Tibial artery (tissue), 4 donors: ENCODE results near the gene EFNA5.

Experiments used
- DNase-seq, 2 donors: peaks; one replicate each; pipeline ENCODE4 v3.0.0-alpha.2; 2019
- H3K27ac ChIP-seq, 2 donors: fragments of 200-600 bp; sonication (generic) in 1 of 2; 1 replicate in 1 of 2; 2 replicates in 1 of 2; pipeline ENCODE4 v1.5.1; 2018 to 2019; ENCODE audit warnings: mild to moderate bottlenecking in 1 of 2
- H3K27me3 ChIP-seq, 2 donors: fragments of 200-600 bp; sonication (generic) in 1 of 2; one replicate each; pipeline versions ENCODE4 v1.5.1 to v1.6.0; 2016 to 2019
- H3K36me3 ChIP-seq, 3 donors: fragments of 200-600 bp; sonication (generic) in 2 of 3; one replicate each; pipeline ENCODE4 v1.5.1; 2016 to 2019; ENCODE audit warnings: mild to moderate bottlenecking in 2 of 3
- H3K4me1 ChIP-seq, 4 donors: fragments of 200-600 bp; sonication (generic) in 2 of 4; 1 replicate in 3 of 4; 2 replicates in 1 of 4; pipeline ENCODE4 v1.5.1; 2016 to 2019
- H3K4me3 ChIP-seq, 2 donors: fragments of 200-600 bp; sonication (generic) in 1 of 2; 1 replicate in 1 of 2; 2 replicates in 1 of 2; pipeline ENCODE4 v1.5.1; 2018 to 2019; ENCODE audit warnings: mild to moderate bottlenecking in 2 of 2
- H3K9me3 ChIP-seq, 3 donors: fragments of 200-600 bp; sonication (generic) in 1 of 3; one replicate each; pipeline ENCODE4 v1.5.1; 2016 to 2019
- intact Hi-C: fragments of 100-400 bp; cut with DNase I; formaldehyde crosslinking; loops from one replicate; pipeline ENCODE4 v1.15.0; 2023; ENCODE audit warnings: low total_unique reads
- TF ChIP-seq, protein P1 (sequence below), 2 experiments: fragments of 200-600 bp in 1 of 2; fragments of 450-650 bp in 1 of 2; IDR thresholded peaks; one replicate each; pipeline ENCODE4 v1.5.1; 2017 to 2019; ENCODE audit warnings: antibody characterized with exemption in 2 of 2, mild to moderate bottlenecking in 1 of 2, moderate library complexity in 1 of 2

Gene EFNA5

GRCh38 chr5:107661650-107662044, 9.1 kb downstream of the EFNA5 start:
- TF ChIP-seq, protein P1, sequence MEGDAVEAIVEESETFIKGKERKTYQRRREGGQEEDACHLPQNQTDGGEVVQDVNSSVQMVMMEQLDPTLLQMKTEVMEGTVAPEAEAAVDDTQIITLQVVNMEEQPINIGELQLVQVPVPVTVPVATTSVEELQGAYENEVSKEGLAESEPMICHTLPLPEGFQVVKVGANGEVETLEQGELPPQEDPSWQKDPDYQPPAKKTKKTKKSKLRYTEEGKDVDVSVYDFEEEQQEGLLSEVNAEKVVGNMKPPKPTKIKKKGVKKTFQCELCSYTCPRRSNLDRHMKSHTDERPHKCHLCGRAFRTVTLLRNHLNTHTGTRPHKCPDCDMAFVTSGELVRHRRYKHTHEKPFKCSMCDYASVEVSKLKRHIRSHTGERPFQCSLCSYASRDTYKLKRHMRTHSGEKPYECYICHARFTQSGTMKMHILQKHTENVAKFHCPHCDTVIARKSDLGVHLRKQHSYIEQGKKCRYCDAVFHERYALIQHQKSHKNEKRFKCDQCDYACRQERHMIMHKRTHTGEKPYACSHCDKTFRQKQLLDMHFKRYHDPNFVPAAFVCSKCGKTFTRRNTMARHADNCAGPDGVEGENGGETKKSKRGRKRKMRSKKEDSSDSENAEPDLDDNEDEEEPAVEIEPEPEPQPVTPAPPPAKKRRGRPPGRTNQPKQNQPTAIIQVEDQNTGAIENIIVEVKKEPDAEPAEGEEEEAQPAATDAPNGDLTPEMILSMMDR (IDR thresholded peaks at IDR 0.05): no peak
- no peaks in the 10 kb centered on the region for H3K36me3 ChIP-seq
- H3K4me3 ChIP-seq: no peak overlapping the region
- H3K27me3 ChIP-seq: no peaks in the 10 kb centered on the region
- H3K4me1 ChIP-seq: peaks cover 0 to 20% (median 0%) of the 10 kb centered on the region in 4 donors
- no peaks in the 10 kb centered on the region for H3K9me3 ChIP-seq
- no peak overlapping the region for H3K27ac ChIP-seq
- intact Hi-C loops: no loop called here
- DNase-seq: no peak

- Histone ChIP-seq H3K27me3 (no peaks in the 10 kb centered on the region), H3K36me3 (no peaks in the 10 kb centered on the region), H3K9me3 (no peaks in the 10 kb centered on the region), H3K4me3 (no peak overlapping the region), H3K27ac (no peak overlapping the region), H3K4me1 (peaks cover 0 to 15% (median 0%) of the 10 kb centered on the region in 4 donors)
- TF ChIP-seq, protein P1 (IDR thresholded peaks at IDR 0.05): no peak
- DNase-seq: no peak
- intact Hi-C loops: no loop called here
Measured at GRCh38 chr5:107661038-107661649, 9.6 kb downstream of the EFNA5 start.

DNA sequence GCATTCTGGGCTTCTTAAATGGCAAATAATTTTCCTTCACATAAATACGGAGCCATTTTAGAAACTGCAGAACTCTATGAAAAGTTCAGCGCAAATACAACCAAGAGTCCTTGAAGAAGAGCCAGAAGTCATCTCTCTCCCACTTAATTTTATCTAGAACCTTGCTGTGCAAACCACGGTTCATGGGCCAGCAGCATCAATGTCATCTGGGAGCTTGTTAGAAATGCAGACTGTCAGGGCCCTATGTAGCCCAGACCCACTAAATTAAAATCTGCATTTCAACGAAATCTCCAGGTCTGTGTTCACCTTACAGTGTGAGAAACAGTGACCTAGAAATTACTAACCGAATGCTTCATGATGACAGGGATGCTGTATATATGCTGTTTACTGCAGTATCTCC, 12.2 kb downstream of the EFNA5 start:
- H3K27me3 ChIP-seq: no peaks in the 10 kb centered on the region
- intact Hi-C loops: no loop called here

GRCh38 chr5:107655831-107656230, 14.9 kb downstream of the EFNA5 start:
- peaks cover 0 to 20% (median 9%) of the 10 kb centered on the region in 4 donors for H3K4me1 ChIP-seq
- H3K4me3 ChIP-seq: no peak overlapping the region
- H3K36me3 ChIP-seq: no peaks in the 10 kb centered on the region
- no peak overlapping the region for H3K27ac ChIP-seq
- TF ChIP-seq, protein P1 (IDR thresholded peaks at IDR 0.05): no peak
- H3K9me3 ChIP-seq: no peaks in the 10 kb centered on the region
- intact Hi-C loops: no loop called here
- no peaks in the 10 kb centered on the region for H3K27me3 ChIP-seq
- no peak for DNase-seq

More for the DNA sequence above, 12.2 kb downstream of the EFNA5 start:
- no peak for DNase-seq
- no peaks in the 10 kb centered on the region for H3K36me3 ChIP-seq
- peaks cover 0 to 18% (median 6%) of the 10 kb centered on the region in 4 donors for H3K4me1 ChIP-seq
- no peak overlapping the region for H3K4me3 ChIP-seq
- H3K27ac ChIP-seq: no peak overlapping the region
- H3K9me3 ChIP-seq: no peaks in the 10 kb centered on the region
- TF ChIP-seq, protein P1 (IDR thresholded peaks at IDR 0.05): no peak

DNA sequence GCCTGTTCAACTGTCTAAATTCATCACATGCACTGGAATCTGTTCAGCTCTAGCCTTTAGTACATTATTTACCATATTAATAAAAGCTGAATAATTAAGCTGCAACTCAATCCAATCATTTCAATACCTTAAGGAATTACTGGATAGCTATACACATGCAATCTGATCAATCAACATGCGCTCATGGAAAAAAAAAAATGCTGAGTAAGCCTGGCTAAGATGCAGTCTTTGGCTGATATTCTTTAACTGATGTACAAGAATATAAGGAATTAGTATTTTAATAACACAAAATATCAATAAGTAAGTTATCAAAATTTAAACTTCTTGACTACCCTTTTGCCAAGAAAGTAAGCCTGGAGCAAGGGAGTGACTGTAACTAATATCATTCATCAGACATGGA, 15.9 kb downstream of the EFNA5 start:
- intact Hi-C loops: no loop called here
- Histone ChIP-seq H3K9me3 (no peaks in the 10 kb centered on the region), H3K4me1 (peaks cover 0 to 20% (median 9%) of the 10 kb centered on the region in 4 donors), H3K4me3 (no peak overlapping the region), H3K27me3 (no peaks in the 10 kb centered on the region), H3K36me3 (no peaks in the 10 kb centered on the region), H3K27ac (no peak overlapping the region)
- TF ChIP-seq, protein P1 (IDR thresholded peaks at IDR 0.05): no peak
- no peak for DNase-seq
